GM19463 (cell line): ENCODE data around the gene SND1.

Experiments
- ATAC-seq: cut with Tn5 transposase; IDR thresholded peaks from one replicate; pipeline ENCODE4 v1.9.1; 2021; ENCODE audit warnings: mild to moderate bottlenecking, moderate library complexity; ENCODE audit not compliant: unreplicated experiment

SND1 gene

DNA sequence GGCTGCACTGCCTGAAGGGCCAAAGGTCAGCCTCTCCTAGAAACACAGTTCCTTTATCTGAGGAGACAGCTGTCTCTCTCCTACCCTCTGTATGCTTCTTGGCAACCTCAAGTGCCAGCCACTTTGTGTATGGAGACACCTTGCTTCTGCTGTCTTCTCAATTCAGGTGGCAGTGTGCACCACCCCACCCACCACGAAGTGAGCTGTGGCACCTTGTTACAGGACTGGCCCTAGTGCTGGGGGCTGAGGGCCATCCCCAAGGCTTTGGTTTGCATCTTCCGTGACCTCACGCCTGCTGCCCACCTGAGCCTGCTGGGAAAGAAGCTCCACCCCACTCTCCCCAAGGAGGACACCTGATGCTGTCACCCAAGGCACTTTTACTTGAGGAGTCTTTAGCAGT is 426.3 kb downstream of the SND1 start:
- ATAC-seq = no peak

DNA sequence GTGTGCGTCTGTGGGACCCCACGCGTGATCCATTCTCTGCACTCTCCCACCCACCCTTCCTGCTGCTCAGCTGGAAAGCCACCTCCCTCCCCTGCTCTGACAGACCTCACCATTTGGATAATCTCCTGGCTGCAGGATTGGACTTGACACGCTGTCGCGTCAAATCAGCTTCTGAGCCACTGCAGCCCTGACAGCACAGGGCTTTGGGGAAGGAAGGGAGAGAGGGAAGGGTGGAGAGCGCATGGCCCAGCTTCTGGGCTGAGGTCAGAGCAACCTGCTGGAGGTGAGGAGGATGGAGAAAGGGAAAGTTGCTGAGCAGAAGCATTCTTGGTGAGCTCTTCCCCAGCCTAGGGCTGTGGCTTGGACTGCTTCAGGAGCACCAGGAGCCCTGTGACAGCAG is 428.2 kb downstream of the SND1 start:
- ATAC-seq = no peak

DNA sequence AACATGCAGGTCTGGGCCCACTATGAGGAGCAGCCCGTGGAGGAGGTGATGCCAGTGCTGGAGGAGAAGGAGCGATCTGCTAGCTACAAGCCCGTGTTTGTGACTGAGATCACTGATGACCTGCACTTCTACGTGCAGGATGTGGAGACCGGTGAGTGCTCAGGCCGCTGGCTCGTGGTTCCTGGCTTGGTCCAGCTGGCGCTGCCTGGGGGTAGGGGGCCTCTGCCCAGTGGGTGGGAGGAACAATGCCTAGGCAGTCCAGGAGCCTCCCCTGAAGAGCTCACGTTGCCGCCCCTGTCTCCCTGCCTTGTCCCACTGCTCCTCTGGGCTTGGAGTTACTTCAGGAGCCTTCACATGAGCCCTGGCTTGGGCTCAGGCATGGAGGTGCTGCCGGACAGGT is 429.4 kb downstream of the SND1 start:
- ATAC-seq = no peak

DNA sequence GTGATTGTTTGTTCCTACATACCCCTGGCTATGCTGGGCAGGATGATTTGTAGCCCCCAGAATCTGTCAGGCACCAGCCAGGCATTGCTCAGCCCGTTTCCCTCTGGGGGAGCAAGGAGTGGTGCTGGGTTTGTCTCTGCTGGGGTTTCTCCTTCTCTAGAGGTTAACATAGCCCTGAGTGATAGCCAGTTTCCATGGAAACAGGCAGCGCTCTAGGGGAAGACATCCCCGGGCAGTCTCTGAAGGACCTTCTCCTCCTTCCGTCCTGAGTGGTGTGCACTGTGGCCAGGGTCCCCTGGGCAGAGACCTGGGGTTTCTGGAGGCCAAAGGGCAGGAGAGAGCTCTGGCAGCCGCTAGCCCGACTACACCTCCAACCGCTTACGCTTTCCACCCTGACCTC is 429.8 kb downstream of the SND1 start:
- no peak for ATAC-seq

DNA sequence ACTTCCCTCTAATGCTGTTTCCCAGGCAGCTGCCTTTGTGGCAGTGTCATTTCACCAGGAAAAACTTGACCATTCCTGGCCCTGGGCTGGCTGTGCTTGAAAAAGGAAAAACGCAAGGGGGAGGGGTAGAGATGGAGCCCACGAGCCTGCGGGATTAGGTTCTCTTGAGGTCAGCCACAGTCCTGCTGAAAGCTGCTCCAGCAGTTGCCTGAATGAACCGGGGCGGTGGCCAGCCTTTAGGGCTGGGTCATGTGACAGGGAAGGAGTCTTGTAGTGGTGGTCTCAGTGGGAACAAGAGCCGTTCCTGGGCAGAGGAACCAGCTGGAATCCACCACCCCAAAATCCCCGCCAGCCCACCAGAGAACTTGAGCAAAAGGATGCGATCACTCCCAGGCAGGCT is 430.4 kb downstream of the SND1 start:
- ATAC-seq = no peak

DNA sequence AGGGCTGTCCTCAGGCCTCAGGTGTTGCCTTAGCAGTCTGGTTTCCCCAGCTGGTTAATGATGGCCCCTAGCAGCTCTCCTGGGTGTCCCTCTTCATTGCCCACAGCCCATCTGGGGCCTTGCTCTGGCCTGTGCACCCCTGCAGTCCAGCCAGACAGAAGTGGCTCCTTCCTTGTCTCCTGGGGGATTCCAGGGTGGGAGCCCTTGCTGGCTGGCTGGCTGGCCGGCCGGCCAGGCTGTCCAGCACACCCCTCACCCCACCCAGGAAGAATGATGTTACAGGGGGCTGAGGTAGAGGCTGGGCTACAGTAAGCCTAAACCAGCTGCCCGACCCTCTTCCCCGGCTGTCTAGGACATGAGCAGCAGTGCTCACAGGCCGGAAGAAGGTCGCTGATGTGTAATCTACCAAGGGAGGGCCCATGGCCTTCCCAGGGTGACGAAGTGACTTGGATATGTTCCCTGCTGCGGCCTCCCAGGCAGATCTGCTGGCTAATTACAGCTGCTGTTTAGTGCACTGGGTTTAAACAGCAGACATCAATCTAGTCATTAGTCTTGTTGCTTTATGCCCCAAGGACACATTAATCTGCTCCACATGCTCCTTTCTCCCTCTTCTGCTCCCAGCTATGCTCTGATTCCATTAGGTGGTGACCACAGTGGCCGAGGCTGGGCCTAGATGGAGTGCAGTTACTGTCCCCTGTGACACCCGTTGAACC is 433.1 kb downstream of the SND1 start:
- no peak for ATAC-seq

DNA sequence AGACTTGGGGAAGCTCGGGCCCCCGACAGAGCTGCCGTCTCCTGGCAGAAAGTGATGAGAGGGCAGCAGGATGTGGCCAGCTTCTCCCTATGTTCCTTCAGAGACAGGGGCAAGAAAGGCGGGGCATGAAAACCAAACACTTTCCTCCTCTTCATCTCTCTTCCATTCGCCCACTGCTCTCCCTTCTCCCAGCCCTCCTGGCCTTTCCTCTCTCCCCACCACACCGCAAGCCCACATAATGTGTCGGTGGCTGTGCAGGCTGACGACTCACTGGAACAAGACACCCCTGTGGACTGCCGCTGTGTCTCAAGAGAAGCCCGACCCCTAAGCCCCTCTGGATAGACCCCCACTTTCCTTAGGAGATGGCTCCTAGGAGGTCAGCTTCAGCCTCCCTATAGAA is 438.5 kb downstream of the SND1 start:
- no peak for ATAC-seq

DNA sequence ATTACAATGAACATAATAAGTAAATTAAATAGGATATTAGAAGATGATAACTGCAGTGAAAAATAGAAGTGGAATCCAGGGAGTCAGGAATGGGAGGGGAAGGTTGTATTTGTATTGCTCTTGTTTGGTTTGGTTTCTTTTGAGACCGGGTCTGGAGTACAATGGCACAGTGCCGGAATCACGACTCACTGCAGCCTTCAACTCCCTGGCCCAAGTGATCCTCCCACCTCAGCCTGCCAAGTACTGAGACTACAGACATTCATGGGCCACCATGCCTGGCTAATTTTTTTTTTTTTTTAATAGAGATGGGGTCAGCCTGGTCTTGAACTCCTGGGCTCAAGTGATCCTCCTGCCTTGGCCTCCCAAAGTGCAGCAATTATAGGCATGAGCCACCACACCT is 439.1 kb downstream of the SND1 start:
- ATAC-seq = no peak

DNA sequence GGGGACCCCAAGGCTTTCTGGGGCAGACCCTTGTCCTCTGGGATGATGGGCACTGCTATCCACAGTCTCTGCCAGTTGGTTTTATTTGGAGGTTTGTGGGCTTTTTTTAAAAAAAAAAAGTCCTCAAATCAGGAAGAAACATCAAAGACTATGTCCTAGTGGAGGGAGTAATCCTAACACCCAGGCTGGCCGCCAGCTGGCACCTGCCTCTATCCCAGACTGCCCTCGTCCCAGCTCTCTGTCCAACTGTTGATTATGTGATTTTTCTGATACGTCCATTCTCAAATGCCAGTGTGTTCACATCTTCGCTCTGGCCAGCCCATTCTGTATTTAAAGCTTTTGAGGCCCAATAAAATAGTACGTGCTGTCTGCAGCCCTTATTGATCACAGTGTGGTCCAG is 440.2 kb downstream of the SND1 start:
- ATAC-seq = no peak

DNA sequence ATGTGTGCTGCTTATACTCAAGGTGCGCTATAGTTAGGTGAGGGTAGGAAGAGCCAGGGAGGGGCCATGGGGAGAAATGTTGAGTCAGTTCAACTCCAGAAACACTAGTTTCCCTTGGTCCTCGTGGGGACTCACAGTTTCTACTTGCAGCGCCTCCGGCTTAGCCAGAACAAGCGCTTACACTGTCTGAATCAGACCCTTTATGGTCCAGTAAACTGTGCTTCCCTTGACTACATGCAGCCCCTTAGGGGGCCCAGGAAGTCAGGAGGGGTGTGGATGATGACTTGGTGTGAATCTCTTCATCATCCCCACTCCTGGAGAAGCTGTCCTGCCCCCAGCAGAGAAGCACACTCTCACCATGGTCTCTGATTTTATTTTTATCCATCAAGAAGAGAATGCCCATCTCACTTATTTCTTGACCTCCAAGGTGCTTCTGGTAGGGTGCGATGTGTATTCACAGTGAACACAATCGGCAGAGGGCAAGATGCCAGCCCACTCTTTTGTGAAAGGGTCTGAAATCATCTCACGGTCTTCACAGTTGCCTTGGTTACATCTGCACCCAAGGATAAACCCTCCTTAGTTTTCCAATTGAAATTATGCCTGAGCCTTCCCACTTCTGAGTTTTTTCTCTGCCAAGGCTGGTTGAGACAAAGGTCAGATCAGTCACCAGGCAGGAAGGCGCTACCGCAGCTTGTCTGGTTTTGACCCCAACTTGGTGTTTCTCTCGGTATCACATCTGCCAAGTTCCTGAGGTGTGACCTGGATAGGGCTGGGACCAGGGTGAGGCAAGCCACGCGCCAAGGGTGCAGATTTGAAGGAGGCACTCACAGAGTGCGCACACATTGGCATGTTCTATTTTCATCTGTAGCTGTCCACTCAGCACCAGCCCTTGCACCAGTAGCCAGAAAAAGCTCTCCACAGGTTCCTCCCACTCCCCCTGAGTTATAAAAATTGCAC is 441.9 kb downstream of the SND1 start:
- no peak for ATAC-seq

DNA sequence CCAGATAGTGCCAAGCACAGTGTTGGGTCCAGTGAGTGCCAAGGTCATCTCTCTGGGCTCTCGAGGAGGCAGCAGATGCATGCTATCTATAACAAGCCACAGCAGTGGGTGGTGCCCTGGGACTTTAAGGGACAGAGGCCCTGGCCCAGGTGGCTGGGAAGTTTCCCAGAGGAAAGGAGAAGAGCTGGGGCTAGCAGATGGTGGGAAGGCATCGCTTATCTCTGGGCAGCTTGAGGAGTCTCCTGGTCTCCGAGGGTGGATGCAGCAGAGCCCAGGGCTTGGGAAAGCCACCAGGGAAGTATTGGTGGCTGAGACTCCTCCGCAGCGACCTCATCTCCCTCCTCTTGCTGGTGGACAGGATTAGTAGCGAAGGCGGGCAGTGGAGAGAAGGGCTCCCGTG is 442.7 kb downstream of the SND1 start:
- ATAC-seq = no peak

DNA sequence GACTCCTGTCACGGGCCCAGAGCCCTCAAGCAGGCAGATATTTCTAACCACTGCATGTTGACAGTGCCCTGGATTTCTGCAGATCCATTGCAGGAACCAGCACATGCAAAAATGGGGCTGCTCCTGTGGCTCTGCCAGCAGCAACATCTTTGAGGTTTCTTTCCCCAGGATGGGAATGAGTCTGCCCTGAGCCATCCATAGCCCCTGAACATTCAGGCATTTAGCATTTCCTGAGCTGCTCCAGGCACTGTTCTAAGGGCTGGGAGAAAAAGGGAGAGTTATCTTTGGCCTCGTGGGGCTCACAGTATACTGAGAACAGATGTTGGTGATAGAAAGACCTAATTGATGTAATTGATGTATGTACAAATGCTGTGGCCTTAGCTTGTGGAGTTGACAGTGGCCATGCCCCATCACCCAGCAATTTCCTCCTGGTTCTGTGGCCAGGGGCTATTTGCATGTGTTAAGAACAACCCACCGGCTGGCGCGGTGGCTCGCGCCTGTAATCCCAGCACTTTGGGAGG is 445.3 kb downstream of the SND1 start:
- no peak for ATAC-seq

DNA sequence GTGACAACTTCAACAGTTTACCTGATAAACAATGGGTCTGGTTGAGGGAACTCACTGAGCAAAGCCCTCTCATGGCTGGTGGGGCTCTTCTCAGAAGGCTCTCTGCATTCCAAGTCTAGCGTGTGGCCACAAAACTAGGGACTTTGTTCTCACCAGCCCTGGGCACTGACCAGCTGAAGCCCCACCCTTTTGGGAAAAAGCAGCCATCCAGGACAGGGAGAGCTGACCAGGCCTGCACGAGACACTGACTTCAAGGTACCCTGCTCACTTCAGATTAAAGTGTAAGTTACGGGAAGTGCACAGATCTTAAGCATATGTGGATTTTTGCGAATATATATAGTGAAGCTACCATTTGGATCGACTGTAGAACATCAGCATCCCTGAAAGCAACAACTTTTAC is 446.6 kb downstream of the SND1 start:
- ATAC-seq = no peak

DNA sequence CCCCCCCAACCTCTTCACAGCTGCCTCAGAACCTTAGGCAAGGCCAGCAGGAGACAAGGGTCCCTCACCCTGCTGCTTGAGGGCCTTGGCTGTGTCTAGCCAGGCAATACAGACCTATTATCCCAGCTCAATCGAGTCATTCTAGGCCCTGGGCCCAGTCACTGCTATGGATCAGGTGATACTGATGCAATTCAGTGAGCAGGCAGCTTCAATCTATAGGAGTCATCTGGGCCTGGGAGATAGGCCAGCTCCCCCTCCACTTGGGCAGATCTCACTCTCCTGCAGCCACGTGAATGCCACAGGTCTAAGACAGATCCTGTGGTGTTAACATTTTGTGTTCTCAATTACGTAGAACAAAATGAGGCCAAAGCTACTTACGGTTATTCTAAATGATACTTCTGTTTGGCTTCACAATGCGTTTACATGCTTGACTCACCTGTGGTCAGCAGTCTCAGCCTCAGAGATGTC is 447.2 kb downstream of the SND1 start:
- no peak for ATAC-seq

DNA sequence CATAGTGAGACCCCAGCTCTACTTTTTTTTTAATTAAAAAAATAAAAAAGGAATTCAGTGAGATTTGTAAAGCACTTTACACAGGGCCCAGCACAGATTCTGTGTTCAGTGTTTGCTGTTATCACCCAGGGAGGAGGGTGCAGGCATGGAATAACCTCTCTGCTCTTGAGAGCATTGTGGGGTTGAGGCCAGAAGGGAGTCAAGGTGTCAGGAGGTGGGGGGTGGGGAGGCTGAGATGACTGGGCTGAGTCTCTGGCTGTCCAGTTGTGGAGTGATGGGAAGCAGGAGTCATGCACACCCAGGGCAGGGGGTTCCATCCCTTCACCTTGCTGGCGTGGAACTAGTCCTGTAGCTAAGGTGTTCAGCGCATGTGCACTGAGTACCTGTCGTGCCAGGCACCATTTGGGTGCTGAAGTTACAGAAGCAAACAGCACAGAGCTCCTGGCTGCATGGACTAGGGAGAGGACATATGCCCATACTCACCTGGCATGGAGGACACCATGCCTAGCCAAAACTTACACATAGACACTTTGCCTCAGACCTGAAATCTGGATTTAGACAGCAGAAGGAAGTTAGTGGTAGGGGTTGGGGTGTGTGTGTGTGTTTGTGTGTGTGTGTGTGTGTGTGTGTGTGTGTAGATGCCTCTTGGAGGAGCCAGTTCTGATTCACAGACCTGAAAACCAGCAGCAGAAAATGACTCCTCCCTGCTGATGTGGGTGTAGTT is 448.4 kb downstream of the SND1 start:
- ATAC-seq = no peak

DNA sequence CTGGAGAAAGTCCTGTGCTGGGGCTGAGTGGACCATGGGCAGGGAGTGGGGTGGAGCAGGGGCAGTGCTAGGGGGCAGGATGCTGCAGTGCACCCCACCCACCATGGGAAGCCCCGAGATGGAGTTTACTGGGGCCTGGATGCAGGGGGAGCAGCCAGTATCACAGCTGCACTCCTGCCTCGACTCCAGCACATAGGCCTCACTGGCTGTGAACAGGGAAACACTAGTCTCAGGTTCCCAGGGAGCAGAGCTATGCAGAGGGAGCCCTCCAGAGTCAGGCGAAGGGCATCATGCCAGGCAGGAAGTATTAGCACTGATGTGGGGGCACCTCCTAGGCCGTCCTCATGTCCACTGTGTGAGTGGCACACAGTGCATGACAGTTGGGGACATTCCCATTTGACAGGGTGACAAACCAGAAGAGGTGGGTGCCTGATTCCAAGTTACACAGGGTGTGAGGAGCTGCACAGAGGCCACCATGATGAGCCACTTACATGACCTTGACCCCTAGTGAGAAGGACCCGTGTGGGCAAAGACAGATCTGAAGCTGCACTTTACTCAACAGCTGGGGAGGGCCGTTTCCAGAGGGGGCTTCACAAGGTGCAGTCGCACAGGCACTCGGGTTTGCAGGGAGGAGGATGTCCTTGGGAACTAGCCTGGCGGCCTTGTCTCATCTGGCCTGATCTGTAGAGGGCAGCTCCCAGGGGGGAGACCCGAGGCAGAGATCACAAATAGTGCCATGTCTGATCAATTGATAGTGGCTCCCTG is 449.1 kb downstream of the SND1 start:
- ATAC-seq = no peak

DNA sequence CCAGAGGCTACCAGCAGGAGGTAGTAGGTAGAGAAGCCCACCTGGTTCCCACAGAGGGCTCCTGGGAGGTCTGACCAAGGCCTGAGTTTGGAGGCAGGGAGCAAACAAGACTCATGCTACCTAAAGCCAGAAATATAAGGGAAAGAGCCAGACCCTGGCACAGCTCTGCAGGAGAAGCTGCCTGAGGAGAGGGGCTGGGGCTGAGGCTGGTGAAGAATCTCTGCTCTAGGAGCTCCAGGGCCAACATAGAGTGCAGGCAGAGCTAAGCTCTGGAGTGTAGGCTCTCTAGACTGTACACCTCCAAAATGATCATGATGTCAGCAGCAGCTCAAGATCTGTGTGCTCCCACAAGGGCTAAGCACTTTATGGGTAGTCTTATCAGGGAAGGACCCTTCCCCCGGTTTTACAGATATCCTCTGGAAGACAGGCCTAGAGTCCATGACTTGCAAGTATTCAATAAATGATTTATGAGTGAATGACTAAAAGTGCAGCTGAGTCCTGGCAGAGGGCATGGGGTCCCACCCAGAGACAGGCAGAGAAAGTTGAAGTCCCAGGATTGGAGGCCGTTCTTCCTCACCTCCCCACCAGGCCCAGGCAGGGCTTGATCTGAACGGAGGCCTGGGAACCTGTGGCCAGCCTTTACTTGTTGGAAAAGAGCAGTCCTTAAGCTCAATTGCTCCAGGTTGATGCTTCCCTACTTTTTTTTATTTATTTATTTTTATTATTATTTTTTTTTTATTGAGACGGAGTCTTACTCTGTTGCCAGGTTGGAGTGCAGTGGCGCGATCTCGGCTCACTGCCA is 450.7 kb downstream of the SND1 start:
- ATAC-seq = no peak

DNA sequence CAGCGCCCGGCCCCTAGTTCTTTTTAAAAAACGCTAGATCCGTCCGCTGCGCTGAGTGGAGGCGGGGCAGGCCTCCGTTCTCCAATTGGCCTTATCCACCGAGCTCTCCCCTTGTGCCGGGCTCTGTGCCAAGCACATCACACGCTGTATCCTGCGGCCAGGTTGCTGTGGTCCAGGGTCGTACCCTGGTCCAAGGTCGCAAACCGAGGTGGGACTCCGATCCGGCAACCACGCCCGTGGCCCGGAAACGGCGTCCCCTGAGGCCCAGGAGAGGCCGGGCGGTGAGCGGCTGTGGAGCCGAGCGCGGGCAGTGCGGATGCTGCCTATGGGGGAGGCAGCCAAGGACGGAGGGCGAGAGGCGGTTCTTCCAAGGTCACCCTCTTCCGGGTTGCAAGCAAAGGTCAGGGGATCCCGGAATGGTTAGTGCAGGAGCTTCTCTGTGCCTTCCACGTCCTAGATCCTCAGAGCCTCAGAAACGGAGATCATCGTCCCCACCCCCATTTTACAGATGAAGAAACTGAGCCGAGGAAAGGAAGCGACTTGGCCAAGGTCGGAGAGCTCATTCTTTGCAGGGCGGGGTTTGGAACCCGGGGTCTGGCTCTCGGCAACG is 451.6 kb downstream of the SND1 start:
- ATAC-seq = peak; percentile 41

DNA sequence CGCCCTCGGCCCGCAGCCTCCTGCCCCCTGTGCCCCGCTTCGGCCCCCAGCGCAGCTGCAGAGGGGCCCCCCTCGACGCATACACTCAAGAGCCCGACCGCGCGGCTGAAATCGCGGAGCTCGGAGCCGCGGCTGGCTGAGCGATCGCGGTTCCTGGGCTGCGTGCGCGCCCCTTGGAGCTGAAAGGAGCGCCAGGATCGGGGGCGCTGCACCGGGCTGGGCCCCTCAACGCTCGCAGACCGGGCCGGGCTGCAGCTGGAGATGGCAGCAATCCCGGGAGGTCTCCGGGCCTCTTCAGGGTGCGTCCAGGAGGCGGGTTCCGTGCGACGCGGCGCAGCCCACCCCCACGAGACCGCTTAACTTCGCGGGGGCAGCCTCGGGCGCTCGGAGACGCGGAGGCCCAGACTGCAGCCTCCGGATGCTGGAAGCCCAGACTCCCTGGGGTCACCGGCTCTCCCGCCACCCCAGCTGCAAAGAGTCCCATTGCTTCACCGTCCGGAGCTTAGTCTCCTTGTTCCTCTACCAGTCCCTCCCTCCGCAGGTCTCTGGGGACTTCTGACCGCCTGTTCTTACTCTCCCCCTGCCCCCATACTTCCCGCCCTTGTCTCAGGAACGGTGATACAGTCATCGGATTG is 452.2 kb downstream of the SND1 start:
- ATAC-seq = peak; percentile 15
